GM21529 (cell line): ENCODE measurements around the gene ADAMTSL1.

ENCODE experiments used
- ATAC-seq: cut with Tn5 transposase; IDR thresholded peaks from one replicate; pipeline ENCODE4 v1.9.1; 2021; ENCODE audit not compliant: unreplicated experiment

Gene ADAMTSL1

GRCh38 chr9:18466101-18466500, 7.9 kb upstream of the ADAMTSL1 start:
- ATAC-seq, result no peak

- no peak for ATAC-seq
Measured at GRCh38 chr9:18467696-18468095, 6.3 kb upstream of the ADAMTSL1 start.

- no peak for ATAC-seq
Measured at GRCh38 chr9:18472435-18472834, 1.5 kb upstream of the ADAMTSL1 start.

GRCh38 chr9:18472841-18473251, 1.1 kb upstream of the ADAMTSL1 start:
- ATAC-seq, result no peak

- no peak for ATAC-seq
Measured at GRCh38 chr9:18474783-18475182, 830 bp downstream of the ADAMTSL1 start.

- ATAC-seq, result no peak
Measured at GRCh38 chr9:18477121-18477660, 3.2 kb downstream of the ADAMTSL1 start.

GRCh38 chr9:18477719-18478118, 3.8 kb downstream of the ADAMTSL1 start:
- ATAC-seq, result no peak

- ATAC-seq, result no peak
Measured at GRCh38 chr9:18478501-18479361, 4.8 kb downstream of the ADAMTSL1 start.

GRCh38 chr9:18479405-18479804, 5.5 kb downstream of the ADAMTSL1 start:
- no peak for ATAC-seq

- no peak for ATAC-seq
Measured at GRCh38 chr9:18480662-18481093, 6.7 kb downstream of the ADAMTSL1 start.

GRCh38 chr9:18482371-18482770, 8.4 kb downstream of the ADAMTSL1 start:
- ATAC-seq, result no peak

GRCh38 chr9:18485714-18486113, 11.8 kb downstream of the ADAMTSL1 start:
- ATAC-seq, result no peak

- ATAC-seq, result no peak
Measured at GRCh38 chr9:18487611-18488010, 13.7 kb downstream of the ADAMTSL1 start.

- no peak for ATAC-seq
Measured at GRCh38 chr9:18488886-18489285, 14.9 kb downstream of the ADAMTSL1 start.

- ATAC-seq, result no peak
Measured at GRCh38 chr9:18489861-18490260, 15.9 kb downstream of the ADAMTSL1 start.

- no peak for ATAC-seq
Measured at GRCh38 chr9:18490641-18491370, 16.9 kb downstream of the ADAMTSL1 start.

GRCh38 chr9:18492612-18493011, 18.7 kb downstream of the ADAMTSL1 start:
- no peak for ATAC-seq

- ATAC-seq, result no peak
Measured at GRCh38 chr9:18493451-18493993, 19.6 kb downstream of the ADAMTSL1 start.

- ATAC-seq, result no peak
Measured at GRCh38 chr9:18495065-18495464, 21.1 kb downstream of the ADAMTSL1 start.

GRCh38 chr9:18496256-18497000, 22.5 kb downstream of the ADAMTSL1 start:
- no peak for ATAC-seq

- no peak for ATAC-seq
Measured at GRCh38 chr9:18499062-18499461, 25.1 kb downstream of the ADAMTSL1 start.
